K562 (cell line): Measurements from ENCODE around the gene NPB. TPM values are rescaled to one million over a fixed set of nuclear protein-coding genes. Genes with fewer than 3 reads are reported as not detected.

ENCODE experiments used
- C11orf30 ChIP-seq: fragments of 450-650 bp; IDR thresholded peaks from 2 replicates; pipeline ENCODE4 v1.6.1; 2016; ENCODE audit warnings: low read depth, mild to moderate bottlenecking
- CAMTA2 ChIP-seq: fragments of 250-450 bp; sonication (Bioruptor Pico); conservative IDR thresholded peaks from 2 replicates; pipeline ENCODE4 v1.5.1; 2022
- CCAR2 ChIP-seq: fragments of 200-400 bp; formaldehyde crosslinking; IDR thresholded peaks from 2 replicates; pipeline ENCODE4 v1.6.1; 2017; ENCODE audit warnings: mild to moderate bottlenecking, low read depth, low read length
- HDAC3 ChIP-seq: fragments of 450-650 bp; IDR thresholded peaks from 2 replicates; pipeline ENCODE4 v1.6.1; 2018; ENCODE audit warnings: borderline replicate concordance, mild to moderate bottlenecking, moderate library complexity; ENCODE audit not compliant: partially characterized antibody
- HNRNPH1 ChIP-seq: fragments of 200-400 bp; formaldehyde crosslinking; optimal IDR thresholded peaks from 2 replicates; pipeline ENCODE3; 2017; ENCODE audit warnings: low read depth, mild to moderate bottlenecking, low read length, moderate library complexity
- HOXB6 ChIP-seq: fragments of 250-450 bp; sonication (Bioruptor Pico); IDR thresholded peaks from 2 replicates; pipeline ENCODE4 v1.5.1; 2022; ENCODE audit warnings: mild to moderate bottlenecking, borderline replicate concordance
- MTA3 ChIP-seq: fragments of 450-650 bp; formaldehyde crosslinking; IDR thresholded peaks from 2 replicates; pipeline ENCODE4 v1.6.1; 2017; ENCODE audit warnings: mild to moderate bottlenecking, borderline replicate concordance
- MYC ChIP-seq, 2 experiments: fragments of 250-450 bp in 1 of 2; sonication (Bioruptor Pico) in 1 of 2; IDR thresholded peaks; 2 replicates each; pipeline versions ENCODE4 v1.5.1 to v1.6.1; 2012 to 2021; ENCODE audit warnings: low read depth in 2 of 2, borderline replicate concordance in 1 of 2, improper control_type of control experiment in 1 of 2, low read length in 1 of 2, mild to moderate bottlenecking in 1 of 2, moderate library complexity in 1 of 2
- NFE2 ChIP-seq: IDR thresholded peaks from 2 replicates; pipeline ENCODE4 v1.6.1; 2014; ENCODE audit warnings: antibody characterized with exemption, low read depth
- PRMT5 ChIP-seq: sonication (generic); formaldehyde crosslinking; IDR thresholded peaks from 2 replicates; pipeline ENCODE4 v1.5.0; 2020; ENCODE audit warnings: missing genetic modification reagents
- PRPF4 ChIP-seq: fragments of 200-400 bp; formaldehyde crosslinking; IDR thresholded peaks from one replicate; pipeline ENCODE4 v1.6.1; 2017; ENCODE audit warnings: low read length, low read depth, mild to moderate bottlenecking; ENCODE audit not compliant: insufficient read depth, poor library complexity, severe bottlenecking
- RBFOX2 ChIP-seq: fragments of 200-400 bp; formaldehyde crosslinking; IDR thresholded peaks from 2 replicates; pipeline ENCODE4 v1.6.1; 2017; ENCODE audit warnings: low read depth, mild to moderate bottlenecking, low read length, moderate library complexity
- SMAD1 ChIP-seq: fragments of 150-350 bp; IDR thresholded peaks from 2 replicates; pipeline ENCODE4 v1.6.1; 2014; ENCODE audit warnings: low read length, low read depth; ENCODE audit not compliant: partially characterized antibody
- STAT6 ChIP-seq: sonication (generic); formaldehyde crosslinking; IDR thresholded peaks from 2 replicates; pipeline ENCODE4 v1.8.1; 2023; ENCODE audit warnings: mild to moderate bottlenecking, missing genetic modification reagents
- TCFL5 ChIP-seq: fragments of 250-450 bp; sonication (Bioruptor Pico); conservative IDR thresholded peaks from 2 replicates; pipeline ENCODE4 v1.6.1; 2021; ENCODE audit warnings: mild to moderate bottlenecking, moderate library complexity, matching md5 sums
- U2AF2 ChIP-seq: fragments of 200-400 bp; formaldehyde crosslinking; optimal IDR thresholded peaks from 2 replicates; pipeline ENCODE3; 2017; ENCODE audit warnings: low read depth, mild to moderate bottlenecking, low read length
- XRCC4 ChIP-seq: IDR thresholded peaks from one replicate; pipeline ENCODE4 v1.6.1; 2011; ENCODE audit not compliant: insufficient read depth, insufficient read length; ENCODE audit errors: extremely low read depth
- ZBED1 ChIP-seq: IDR thresholded peaks from 2 replicates; pipeline ENCODE4 v1.6.1; 2014
- ZBTB17 ChIP-seq: fragments of 450-650 bp; formaldehyde crosslinking; IDR thresholded peaks from 2 replicates; pipeline ENCODE4 v1.4.0; 2020; ENCODE audit warnings: mild to moderate bottlenecking
- ZBTB33 ChIP-seq: sonication (generic); formaldehyde crosslinking; IDR thresholded peaks from 2 replicates; pipeline ENCODE4 v1.8.1; 2023; ENCODE audit warnings: mild to moderate bottlenecking, missing genetic modification reagents
- ZNF347 ChIP-seq: fragments of 450-650 bp; formaldehyde crosslinking; IDR thresholded peaks from 2 replicates; pipeline ENCODE4 v1.4.0; 2020; ENCODE audit warnings: low read depth, mild to moderate bottlenecking, moderate library complexity
- polyA plus RNA-seq, 8 experiments: library from polyadenylated mRNA; depleted of rRNA in 4 of 8; stranded (reverse) in 5 of 8; unstranded in 3 of 8; fragments of >200 nt; fragmentation: Nextera tagmentation in 2 of 8; fragmentation: Illumina TruSeq in 1 of 8; extraction: Ambion mirVana in 2 of 8; extraction: Trizol in 1 of 8; gene quantifications; 2 replicates each; pipeline versions ENCODE4 v1.2.1 to v1.2.3, GENCODE V29; 2011 to 2014; ENCODE audit warnings: inconsistent platforms in 1 of 8, missing spikeins in 1 of 8
- total RNA-seq, 7 experiments: library from RNA; depleted of rRNA in 6 of 7; stranded (reverse); fragments of >200 nt in 6 of 7; fragmentation: Illumina TruSeq in 2 of 7; extraction: Trizol in 2 of 7; gene quantifications; 2 replicates each; pipeline versions ENCODE4 v1.2.1 to v1.2.3, GENCODE V29; 2011 to 2021; ENCODE audit warnings: low replicate concordance in 1 of 7

The NPB gene
- total and polyA plus RNA-seq, 9 of the 15 experiments (the other 6 are each of a cell fraction or from before 2014, with no cell fraction given), result 0.03 to 0.61 (median 0.14) TPM; not detected in 2

- TF ChIP-seq U2AF2, result no peak
- TF ChIP-seq SMAD1, result no peak
- 0 out of 2 replicates have a peak, but pooled peaks have one; percentile 31 for TF ChIP-seq HOXB6 (CRISPR knock-in tag)
- TF ChIP-seq HDAC3, result no peak
- no peak for TF ChIP-seq NFE2
- TF ChIP-seq CCAR2, result no peak
- no peak for TF ChIP-seq HNRNPH1
- peak; percentile 23; the same call in 1 of the 2 replicates for TF ChIP-seq STAT6 (CRISPR knock-in tag)
- TF ChIP-seq ZBTB17 (CRISPR knock-in tag), result peak; percentile 70; the same call in 1 of the 2 replicates
- peak; percentile 79; the same call in 1 of the 2 replicates for TF ChIP-seq ZNF347 (CRISPR knock-in tag)
- TF ChIP-seq MYC (IDR thresholded peaks at IDR 0.05; ENCODE audit: low read depth, low read length), result peak; percentile 91
- TF ChIP-seq MYC (CRISPR knock-in tag; IDR thresholded peaks at IDR 0.05; ENCODE audit: borderline replicate concordance, low read depth), result peak; percentile 84; the same call in 1 of the 2 replicates
- TF ChIP-seq ZBTB33 (CRISPR knock-in tag), result 0 out of 2 replicates have a peak, but pooled peaks have one; percentile 26
- peak; percentile 86 for TF ChIP-seq RBFOX2
- TF ChIP-seq ZBED1, result no peak
- peak; percentile 78 for TF ChIP-seq TCFL5 (CRISPR knock-in tag)
- TF ChIP-seq XRCC4, result no peak
- peak; percentile 92 for TF ChIP-seq C11orf30
- TF ChIP-seq PRMT5 (CRISPR knock-in tag), result no peak
- peak; percentile 35 for TF ChIP-seq PRPF4
- no peak for TF ChIP-seq CAMTA2 (CRISPR knock-in tag)
- TF ChIP-seq MTA3, result 0 out of 2 replicates have a peak, but pooled peaks have one; percentile 30
Measured at GRCh38 chr17:81860756-81861568, 41.1 kb upstream of the NPB start (continued).
